ENCODE results near the gene LCTL.

LCTL gene

GRCh38 chr15:66573719-66574595 is 8.2 kb upstream of the LCTL start:
- Histone ChIP-seq H3K27me3 (ENCODE audit: control insufficient read depth, low read length) (no peaks in the 10 kb centered on the region; the same call in 1 of the 2 replicates), H3K4me1 (ENCODE audit: control insufficient read depth, low read length) (no peaks in the 10 kb centered on the region), H3K4me2 (ENCODE audit: low read length) (no peak overlapping the region), H3K4me3 (ENCODE audit: low read length) (no peak overlapping the region), H3K9me2 (replicated peaks; ENCODE audit: control insufficient read depth, low read length) (no peaks in the 10 kb centered on the region), H3K9me3 (ENCODE audit: control insufficient read depth, insufficient read depth, low read length) (no peaks in the 10 kb centered on the region), H4K20me1 (ENCODE audit: control insufficient read depth, insufficient read depth, low read depth, low read length) (no peaks in the 10 kb centered on the region), H3K36me3 (ENCODE audit: control insufficient read depth, low read length) (no peaks in the 10 kb centered on the region), H3K79me2 (ENCODE audit: control insufficient read depth, low read length) (no peaks in the 10 kb centered on the region), H3K27ac (ENCODE audit: low read depth, low read length) (no peak overlapping the region), H3F3A (ENCODE audit: control insufficient read depth, insufficient read depth) (no peaks in the 10 kb centered on the region)
- TF ChIP-seq EZH2phosphoT487 (IDR thresholded peaks at IDR 0.05; ENCODE audit: borderline replicate concordance, low read length), result no peak
- no peak for TF ChIP-seq CTCF (IDR thresholded peaks at IDR 0.05; ENCODE audit: low read depth, low read length, poor library complexity, severe bottlenecking)

- H3K27ac ChIP-seq (ENCODE audit: low read depth, low read length), result no peak overlapping the region
- no peaks in the 10 kb centered on the region; the same call in 1 of the 2 replicates for H3K27me3 ChIP-seq (ENCODE audit: control insufficient read depth, low read length)
- no peaks in the 10 kb centered on the region for H3K9me2 ChIP-seq (replicated peaks; ENCODE audit: control insufficient read depth, low read length)
- no peak overlapping the region for H3K4me2 ChIP-seq (ENCODE audit: low read length)
- H3K4me3 ChIP-seq (ENCODE audit: low read length), result no peak overlapping the region
- H3F3A ChIP-seq (ENCODE audit: control insufficient read depth, insufficient read depth), result no peaks in the 10 kb centered on the region
- no peaks in the 10 kb centered on the region for H3K9me3 ChIP-seq (ENCODE audit: control insufficient read depth, insufficient read depth, low read length)
- no peaks in the 10 kb centered on the region for H4K20me1 ChIP-seq (ENCODE audit: control insufficient read depth, insufficient read depth, low read depth, low read length)
- no peaks in the 10 kb centered on the region for H3K36me3 ChIP-seq (ENCODE audit: control insufficient read depth, low read length)
- H3K4me1 ChIP-seq (ENCODE audit: control insufficient read depth, low read length), result no peaks in the 10 kb centered on the region
- no peaks in the 10 kb centered on the region for H3K79me2 ChIP-seq (ENCODE audit: control insufficient read depth, low read length)
- TF ChIP-seq CTCF (IDR thresholded peaks at IDR 0.05; ENCODE audit: low read depth, low read length, poor library complexity, severe bottlenecking) (no peak), EZH2phosphoT487 (IDR thresholded peaks at IDR 0.05; ENCODE audit: borderline replicate concordance, low read length) (no peak)
Observed at GRCh38 chr15:66573348-66573718, 7.5 kb upstream of the LCTL start.

GRCh38 chr15:66572146-66572545 is 6.3 kb upstream of the LCTL start:
- no peaks in the 10 kb centered on the region for H3F3A ChIP-seq (ENCODE audit: control insufficient read depth, insufficient read depth)
- H3K36me3 ChIP-seq (ENCODE audit: control insufficient read depth, low read length), result no peaks in the 10 kb centered on the region
- no peaks in the 10 kb centered on the region; the same call in 1 of the 2 replicates for H3K4me1 ChIP-seq (ENCODE audit: control insufficient read depth, low read length)
- no peak overlapping the region for H3K4me2 ChIP-seq (ENCODE audit: low read length)
- H3K4me3 ChIP-seq (ENCODE audit: low read length), result no peak overlapping the region
- TF ChIP-seq CTCF (IDR thresholded peaks at IDR 0.05; ENCODE audit: low read depth, low read length, poor library complexity, severe bottlenecking), result no peak
- no peak for TF ChIP-seq EZH2phosphoT487 (IDR thresholded peaks at IDR 0.05; ENCODE audit: borderline replicate concordance, low read length)
- no peaks in the 10 kb centered on the region for H3K9me2 ChIP-seq (replicated peaks; ENCODE audit: control insufficient read depth, low read length)
- H3K27ac ChIP-seq (ENCODE audit: low read depth, low read length), result no peak overlapping the region
- H3K79me2 ChIP-seq (ENCODE audit: control insufficient read depth, low read length), result no peaks in the 10 kb centered on the region
- H3K27me3 ChIP-seq (ENCODE audit: control insufficient read depth, low read length), result no peaks in the 10 kb centered on the region; the same call in 1 of the 2 replicates
- H3K9me3 ChIP-seq (ENCODE audit: control insufficient read depth, insufficient read depth, low read length), result no peaks in the 10 kb centered on the region
- no peaks in the 10 kb centered on the region for H4K20me1 ChIP-seq (ENCODE audit: control insufficient read depth, insufficient read depth, low read depth, low read length)

All from DOHH2 (cell line).